IMR-90 (cell line): ENCODE results near the gene SNX33. TPM values are rescaled to one million over a fixed set of nuclear protein-coding genes. Genes with fewer than 3 reads are reported as not detected.
A peak's percentile ranks its signal among the peaks of the same experiment; 100 is the strongest.

Source experiments
- ATAC-seq: fragments of 200-7000 bp; cut with Tn5 transposase; 2 replicates; pipeline ENCODE4 v1.9.1; 2020; ENCODE audit warnings: low read depth, mild to moderate bottlenecking, moderate library complexity
- BruUV-seq: library from RNA; stranded (reverse); fragments of 400-500 nt; replicated peaks from 2 replicates; lab custom pipeline; 2021; lab: Mats Ljungman, UMichigan
- CTCF ChIA-PET: fragments of 300-600 bp; formaldehyde crosslinking; extraction: SDS; loops from one replicate; lab custom pipeline; 2021; ENCODE audit warnings: antibody characterized with exemption; lab: Yijun Ruan, JAX
- POLR2A ChIA-PET: fragments of 300-600 bp; sonication (Branson Sonifier 250); formaldehyde crosslinking; loops from one replicate; lab custom pipeline; 2022; ENCODE audit warnings: antibody characterized with exemption; ENCODE audit not compliant: unreplicated experiment; lab: Charles Lee
- DNase-seq: peaks from one replicate; pipeline ENCODE4 v3.0.0; 2013
- H2AFZ ChIP-seq: replicated peaks from 2 replicates; pipeline ENCODE3; 2013; ENCODE audit warnings: low read length, mild to moderate bottlenecking; ENCODE audit not compliant: poor library complexity
- H2AK5ac ChIP-seq: 2 replicates; pipeline ENCODE4 v1.6.1; 2013; ENCODE audit warnings: low read depth, low read length, inconsistent platforms
- H2AK9ac ChIP-seq: replicated peaks from 2 replicates; pipeline ENCODE3; 2013; ENCODE audit warnings: mild to moderate bottlenecking, low read depth, low read length, moderate library complexity; ENCODE audit not compliant: poor library complexity
- H2BK120ac ChIP-seq: 2 replicates; pipeline ENCODE4 v1.6.1; 2013; ENCODE audit warnings: low read depth, low read length, inconsistent platforms
- H2BK15ac ChIP-seq: 3 replicates; pipeline ENCODE4 v1.6.1; 2013; ENCODE audit warnings: low read depth, low read length, inconsistent platforms
- H2BK20ac ChIP-seq: 2 replicates; pipeline ENCODE4 v1.6.1; 2013; ENCODE audit warnings: low read depth, mild to moderate bottlenecking, inconsistent platforms, low read length, moderate library complexity
- H2BK5ac ChIP-seq: 2 replicates; pipeline ENCODE4 v1.6.1; 2013; ENCODE audit warnings: mild to moderate bottlenecking, low read depth, low read length, inconsistent platforms; ENCODE audit not compliant: poor library complexity, severe bottlenecking
- H3K14ac ChIP-seq: replicated peaks from 2 replicates; pipeline ENCODE4 v1.6.1; 2013; ENCODE audit warnings: low read depth, low read length, inconsistent platforms
- H3K18ac ChIP-seq: 2 replicates; pipeline ENCODE4 v1.6.1; 2013; ENCODE audit warnings: low read depth, low read length, control low read depth
- H3K23ac ChIP-seq: 2 replicates; pipeline ENCODE4 v1.6.1; 2013; ENCODE audit warnings: low read depth, low read length, inconsistent platforms
- H3K27ac ChIP-seq: 2 replicates; pipeline ENCODE4 v1.5.1; 2013; ENCODE audit warnings: mild to moderate bottlenecking, control low read depth, low read length; ENCODE audit not compliant: insufficient read depth
- H3K27me3 ChIP-seq: 2 replicates; pipeline ENCODE4 v1.6.1; 2013; ENCODE audit warnings: low read length; ENCODE audit not compliant: control insufficient read depth, insufficient read depth
- H3K36me3 ChIP-seq: 2 replicates; pipeline ENCODE4 v1.6.1; 2013; ENCODE audit warnings: low read length, mixed read lengths; ENCODE audit not compliant: control insufficient read depth, insufficient read depth
- H3K4ac ChIP-seq: 2 replicates; pipeline ENCODE4 v1.6.1; 2013; ENCODE audit warnings: low read depth, low read length, inconsistent platforms
- H3K4me1 ChIP-seq: 2 replicates; pipeline ENCODE4 v1.6.1; 2013; ENCODE audit warnings: low read length, mixed read lengths; ENCODE audit not compliant: control insufficient read depth, insufficient read depth
- H3K4me2 ChIP-seq: 2 replicates; pipeline ENCODE4 v1.6.1; 2013; ENCODE audit warnings: low read depth, mild to moderate bottlenecking, control low read depth, low read length, moderate library complexity
- H3K4me3 ChIP-seq: 2 replicates; pipeline ENCODE4 v1.5.1; 2013; ENCODE audit warnings: low read depth, mild to moderate bottlenecking, control low read depth, low read length, moderate library complexity; ENCODE audit not compliant: insufficient read depth
- H3K56ac ChIP-seq: 2 replicates; pipeline ENCODE4 v1.6.1; 2013; ENCODE audit warnings: low read length, inconsistent platforms; ENCODE audit not compliant: insufficient read depth; ENCODE audit errors: extremely low read depth
- H3K79me1 ChIP-seq, 2 experiments: 2 replicates each; pipeline ENCODE4 v1.6.1; 2013; ENCODE audit warnings: low read length in 2 of 2, inconsistent platforms in 1 of 2, low read depth in 1 of 2
- H3K9ac ChIP-seq: 2 replicates; pipeline ENCODE4 v1.6.1; 2013; ENCODE audit warnings: low read depth, low read length, control low read depth
- H3K9me1 ChIP-seq: 2 replicates; pipeline ENCODE4 v1.6.1; 2013; ENCODE audit warnings: low read length, inconsistent platforms; ENCODE audit not compliant: insufficient read depth
- H3K9me3 ChIP-seq: 2 replicates; pipeline ENCODE4 v1.6.1; 2013; ENCODE audit warnings: low read length; ENCODE audit not compliant: control insufficient read depth, insufficient read depth
- H4K20me1 ChIP-seq: 2 replicates; pipeline ENCODE4 v1.6.1; 2013; ENCODE audit warnings: low read length, inconsistent platforms; ENCODE audit not compliant: insufficient read depth
- H4K5ac ChIP-seq: 2 replicates; pipeline ENCODE4 v1.6.1; 2013; ENCODE audit warnings: mild to moderate bottlenecking, low read depth, low read length, control low read depth
- H4K8ac ChIP-seq, 2 experiments: 2 replicates each; pipeline ENCODE4 v1.6.1; 2013; ENCODE audit warnings: low read depth in 2 of 2, low read length in 2 of 2, control low read depth in 1 of 2, inconsistent platforms in 1 of 2
- H4K91ac ChIP-seq: 2 replicates; pipeline ENCODE4 v1.6.1; 2013; ENCODE audit warnings: low read depth, low read length, inconsistent platforms; ENCODE audit not compliant: insufficient read depth
- BHLHE40 ChIP-seq: fragments of 150-350 bp; IDR thresholded peaks from 2 replicates; pipeline ENCODE4 v1.6.1; 2016; ENCODE audit warnings: mild to moderate bottlenecking, low read depth, low read length
- CEBPB ChIP-seq: IDR thresholded peaks from 2 replicates; pipeline ENCODE4 v1.6.1; 2012; ENCODE audit warnings: low read depth, low read length, improper control_type of control experiment
- CHD1 ChIP-seq: IDR thresholded peaks from 2 replicates; pipeline ENCODE4 v1.6.1; 2012; ENCODE audit warnings: low read depth, low read length, improper control_type of control experiment
- FOS ChIP-seq: fragments of 150-350 bp; IDR thresholded peaks from 2 replicates; pipeline ENCODE4 v1.6.1; 2016; ENCODE audit warnings: low read depth, low read length
- MAFK ChIP-seq: IDR thresholded peaks from 2 replicates; pipeline ENCODE4 v1.6.1; 2012; ENCODE audit warnings: low read depth, low read length, improper control_type of control experiment
- MAZ ChIP-seq: IDR thresholded peaks from 2 replicates; pipeline ENCODE4 v1.6.1; 2012; ENCODE audit warnings: low read depth, mild to moderate bottlenecking, low read length, improper control_type of control experiment, moderate library complexity, borderline replicate concordance
- MXI1 ChIP-seq: IDR thresholded peaks from 2 replicates; pipeline ENCODE4 v1.6.1; 2012; ENCODE audit warnings: low read depth, mild to moderate bottlenecking, low read length, moderate library complexity, borderline replicate concordance
- NFE2L2 ChIP-seq: fragments of 150-350 bp; IDR thresholded peaks from 2 replicates; pipeline ENCODE4 v1.6.1; 2016; ENCODE audit warnings: low read depth, mild to moderate bottlenecking, low read length
- POLR2A ChIP-seq: IDR thresholded peaks from 2 replicates; pipeline ENCODE4 v1.6.1; 2012; ENCODE audit warnings: mild to moderate bottlenecking, low read depth, low read length
- RAD21 ChIP-seq: IDR thresholded peaks from 2 replicates; pipeline ENCODE4 v1.6.1; 2012; ENCODE audit warnings: low read length, improper control_type of control experiment
- SMC3 ChIP-seq: fragments of 150-350 bp; IDR thresholded peaks from 2 replicates; pipeline ENCODE4 v1.6.1; 2016; ENCODE audit warnings: low read depth, mild to moderate bottlenecking, antibody characterized with exemption, low read length, moderate library complexity
- whole genome bisulfite sequencing, 2 experiments: methylation state at CpG; one replicate each; pipeline versions ENCODE4 v1.1.5 to v1.1.7; 2013; ENCODE audit warnings: missing lambda C conversion rate in 2 of 2; ENCODE audit not compliant: insufficient read length in 1 of 2; ENCODE audit errors: extremely low coverage in 2 of 2; 5-methylcytosine and 5-hydroxymethylcytosine counted together
- dilution Hi-C: fragments of 300-500 bp; cut with HindIII; formaldehyde crosslinking; loops from one replicate; pipeline ENCODE4 v1.14.3; 2018; ENCODE audit warnings: low sequenced_read_pairs; ENCODE audit not compliant: unreplicated experiment
- in situ Hi-C: fragments of 300-500 bp; cut with MboI; formaldehyde crosslinking; loops from 3 replicates; pipeline ENCODE4 v1.14.3; 2019; ENCODE audit warnings: low sequenced_read_pairs, inconsistent platforms, mixed read lengths
- intact Hi-C: fragments of 100-400 bp; cut with micrococcal nuclease; formaldehyde crosslinking; loops from 2 replicates; pipeline ENCODE4 v1.10.0; 2022
- polyA plus RNA-seq, 3 experiments: library from polyadenylated mRNA; depleted of rRNA; stranded (reverse); fragments of >200 nt; gene quantifications; 2 replicates each; pipeline ENCODE4 v1.2.3, GENCODE V29; 2012; ENCODE audit warnings: low replicate concordance in 1 of 3
- total RNA-seq: library from RNA; depleted of rRNA; stranded (reverse); fragments of >200 nt; gene quantifications from 2 replicates; pipeline ENCODE4 v1.2.3, GENCODE V29; 2012
- TF ChIP-seq, protein P1 (sequence below): conservative IDR thresholded peaks from 2 replicates; pipeline ENCODE4 v1.5.1; 2012; ENCODE audit warnings: mild to moderate bottlenecking, low read depth, low read length, improper control_type of control experiment
- TF ChIP-seq, protein P2 (sequence below): fragments of 150-350 bp; IDR thresholded peaks from 2 replicates; pipeline ENCODE4 v1.6.1; 2016; ENCODE audit warnings: low read depth, mild to moderate bottlenecking, low read length, moderate library complexity, borderline replicate concordance
- TF ChIP-seq, protein P3 (sequence below): fragments of 150-350 bp; IDR thresholded peaks from 2 replicates; pipeline ENCODE4 v1.6.1; 2017; ENCODE audit warnings: mild to moderate bottlenecking, antibody characterized with exemption, low read length, low read depth

The SNX33 gene
- total and polyA plus RNA-seq, 2 of the 4 experiments (the other 2 are of a cell fraction): 12.7 to 14.6 TPM

DNA sequence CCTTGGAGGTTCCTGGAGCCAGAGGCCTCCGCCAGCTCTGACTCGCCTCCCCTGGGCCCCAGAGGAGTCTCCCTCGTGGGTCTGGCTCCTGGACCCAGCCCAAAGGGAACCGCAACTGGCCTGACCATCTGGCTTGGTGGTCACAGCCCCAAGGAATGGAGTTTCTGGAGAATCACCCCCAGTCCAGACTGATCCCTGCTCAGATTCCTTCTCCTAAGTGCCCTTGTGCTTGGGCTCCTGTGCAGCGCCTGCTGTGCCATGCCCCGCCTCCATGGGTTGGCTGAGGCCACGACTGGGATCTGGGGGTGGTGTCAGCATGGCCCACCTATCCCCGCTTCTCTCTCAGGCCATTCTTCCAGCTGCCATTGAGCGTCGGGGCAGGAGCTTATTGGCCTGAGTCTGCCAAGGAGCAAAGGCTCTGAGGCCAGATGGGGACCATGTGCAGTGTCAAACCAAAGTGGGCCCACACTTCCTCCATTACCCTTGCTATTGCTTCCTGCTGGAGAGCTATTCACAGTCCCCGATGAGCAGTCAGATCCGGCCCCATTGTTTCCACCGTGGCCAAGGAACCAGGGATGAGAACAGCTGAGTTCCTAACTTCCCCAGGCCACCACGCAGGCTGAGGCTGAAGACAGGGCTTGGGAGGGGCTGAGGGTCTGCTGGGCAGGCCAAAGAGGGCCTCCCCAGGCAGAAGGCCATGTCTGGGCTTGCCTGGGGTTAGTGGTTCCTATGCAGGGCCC lies 46.0 kb downstream of the SNX33 start:
- peak overlapping the region; percentile 35 for H4K5ac ChIP-seq
- H2AK5ac ChIP-seq: peak overlapping the region; percentile 93
- ChIA-PET POLR2A (interaction anchor here (0.7 kb wide), 1 partner anchor 16 kb away, joined by 3 read pairs; no protein-coding TSS in a partner anchor), CTCF (interaction anchor here (1.4 kb wide), 1 partner anchor 104 kb away, joined by 4 read pairs; no protein-coding TSS in a partner anchor)
- peak overlapping the region; percentile 96 for H3K14ac ChIP-seq
- ATAC-seq: no peak
- peak overlapping the region; percentile 94 for H3K23ac ChIP-seq
- no peaks in the 10 kb centered on the region for H3K9me3 ChIP-seq
- H4K8ac ChIP-seq: peak overlapping the region; percentile 44 to 86
- dilution Hi-C loops (no loop called here), in situ Hi-C loops (no loop called here), intact Hi-C loops (loop anchor here (2.0 kb wide), 2 partner anchors 39 to 109 kb away; no protein-coding TSS in a partner anchor)
- peak overlapping the region; percentile 93 for H2BK5ac ChIP-seq
- peaks cover 11 to 52% of the 10 kb centered on the region in 2 experiments for H3K79me1 ChIP-seq
- peak overlapping the region; percentile 61 for H2AFZ ChIP-seq
- H3K9me1 ChIP-seq: peaks cover 6% of the 10 kb centered on the region
- peak overlapping the region; percentile 99 for H3K4ac ChIP-seq
- H3K27ac ChIP-seq: peak overlapping the region; percentile 91
- peak overlapping the region; percentile 58 for H3K9ac ChIP-seq
- H2BK120ac ChIP-seq: peak overlapping the region; percentile 94
- peaks cover 25% of the 10 kb centered on the region for H3K4me1 ChIP-seq
- H3K4me2 ChIP-seq: peak overlapping the region; percentile 10
- peak overlapping the region; percentile 89 for H2BK20ac ChIP-seq
- no TSS peak for BruUV-seq
- no peak overlapping the region for H3K4me3 ChIP-seq
- peak overlapping the region; percentile 92 for H4K91ac ChIP-seq
- peaks cover 8% of the 10 kb centered on the region; the same call in 1 of the 2 replicates for H4K20me1 ChIP-seq
- H3K56ac ChIP-seq: peak overlapping the region; percentile 67
- peaks cover 8% of the 10 kb centered on the region for H3K36me3 ChIP-seq
- peak overlapping the region; percentile 94; the same call in 2 of the 3 replicates for H2BK15ac ChIP-seq
- DNase-seq: peak; percentile 76
- peak overlapping the region; percentile 73 for H3K18ac ChIP-seq
- H2AK9ac ChIP-seq: peak overlapping the region; percentile 50
- 63% methylated on average over 2 of the region's 14 CpGs; no CpG with 5 or more reads in 1 of the 2 experiments for WGBS, 2 experiments
- H3K27me3 ChIP-seq: no peaks in the 10 kb centered on the region
- TF ChIP-seq POLR2A: no peak
- no peak for TF ChIP-seq RAD21
- no peak for TF ChIP-seq CEBPB
- no peak for TF ChIP-seq FOS
- TF ChIP-seq MAZ: no peak
- TF ChIP-seq, protein P1, sequence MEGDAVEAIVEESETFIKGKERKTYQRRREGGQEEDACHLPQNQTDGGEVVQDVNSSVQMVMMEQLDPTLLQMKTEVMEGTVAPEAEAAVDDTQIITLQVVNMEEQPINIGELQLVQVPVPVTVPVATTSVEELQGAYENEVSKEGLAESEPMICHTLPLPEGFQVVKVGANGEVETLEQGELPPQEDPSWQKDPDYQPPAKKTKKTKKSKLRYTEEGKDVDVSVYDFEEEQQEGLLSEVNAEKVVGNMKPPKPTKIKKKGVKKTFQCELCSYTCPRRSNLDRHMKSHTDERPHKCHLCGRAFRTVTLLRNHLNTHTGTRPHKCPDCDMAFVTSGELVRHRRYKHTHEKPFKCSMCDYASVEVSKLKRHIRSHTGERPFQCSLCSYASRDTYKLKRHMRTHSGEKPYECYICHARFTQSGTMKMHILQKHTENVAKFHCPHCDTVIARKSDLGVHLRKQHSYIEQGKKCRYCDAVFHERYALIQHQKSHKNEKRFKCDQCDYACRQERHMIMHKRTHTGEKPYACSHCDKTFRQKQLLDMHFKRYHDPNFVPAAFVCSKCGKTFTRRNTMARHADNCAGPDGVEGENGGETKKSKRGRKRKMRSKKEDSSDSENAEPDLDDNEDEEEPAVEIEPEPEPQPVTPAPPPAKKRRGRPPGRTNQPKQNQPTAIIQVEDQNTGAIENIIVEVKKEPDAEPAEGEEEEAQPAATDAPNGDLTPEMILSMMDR: no peak
- no peak for TF ChIP-seq SMC3
- TF ChIP-seq, protein P2, sequence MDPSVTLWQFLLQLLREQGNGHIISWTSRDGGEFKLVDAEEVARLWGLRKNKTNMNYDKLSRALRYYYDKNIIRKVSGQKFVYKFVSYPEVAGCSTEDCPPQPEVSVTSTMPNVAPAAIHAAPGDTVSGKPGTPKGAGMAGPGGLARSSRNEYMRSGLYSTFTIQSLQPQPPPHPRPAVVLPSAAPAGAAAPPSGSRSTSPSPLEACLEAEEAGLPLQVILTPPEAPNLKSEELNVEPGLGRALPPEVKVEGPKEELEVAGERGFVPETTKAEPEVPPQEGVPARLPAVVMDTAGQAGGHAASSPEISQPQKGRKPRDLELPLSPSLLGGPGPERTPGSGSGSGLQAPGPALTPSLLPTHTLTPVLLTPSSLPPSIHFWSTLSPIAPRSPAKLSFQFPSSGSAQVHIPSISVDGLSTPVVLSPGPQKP: no peak
- TF ChIP-seq BHLHE40: no peak
- TF ChIP-seq NFE2L2: no peak
- no peak for TF ChIP-seq CHD1
- no peak for TF ChIP-seq MAFK
- no peak for TF ChIP-seq MXI1
- TF ChIP-seq, protein P3, sequence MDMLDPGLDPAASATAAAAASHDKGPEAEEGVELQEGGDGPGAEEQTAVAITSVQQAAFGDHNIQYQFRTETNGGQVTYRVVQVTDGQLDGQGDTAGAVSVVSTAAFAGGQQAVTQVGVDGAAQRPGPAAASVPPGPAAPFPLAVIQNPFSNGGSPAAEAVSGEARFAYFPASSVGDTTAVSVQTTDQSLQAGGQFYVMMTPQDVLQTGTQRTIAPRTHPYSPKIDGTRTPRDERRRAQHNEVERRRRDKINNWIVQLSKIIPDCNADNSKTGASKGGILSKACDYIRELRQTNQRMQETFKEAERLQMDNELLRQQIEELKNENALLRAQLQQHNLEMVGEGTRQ: no peak
